ENCODE data around the gene KCNG3.
"Not testable (repeated sequence)": the region's sequence is repeated elsewhere in the genome, so short reads cannot be mapped to it uniquely, and the experiment has no call there.

The KCNG3 gene

DNA sequence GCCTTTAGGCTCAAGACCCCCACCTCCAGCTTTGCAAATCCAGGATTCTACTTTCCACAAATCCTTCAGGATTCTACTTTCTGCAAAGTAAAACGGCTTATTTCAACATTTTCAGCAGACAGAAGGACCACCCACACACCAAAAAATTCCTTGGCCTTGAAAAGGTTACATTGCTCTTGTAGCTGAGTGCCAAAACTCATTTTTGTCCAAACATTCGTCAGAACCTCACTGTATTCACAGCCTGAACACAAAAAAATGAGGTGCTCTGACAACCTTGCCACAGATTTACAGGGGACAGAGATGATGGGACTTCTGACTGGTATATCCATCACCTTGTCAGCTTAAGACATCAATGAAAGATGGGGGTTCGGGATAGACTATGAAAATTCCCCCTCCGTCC lies 69.7 kb downstream of the KCNG3 start:
- no peak for DNase-seq

DNA sequence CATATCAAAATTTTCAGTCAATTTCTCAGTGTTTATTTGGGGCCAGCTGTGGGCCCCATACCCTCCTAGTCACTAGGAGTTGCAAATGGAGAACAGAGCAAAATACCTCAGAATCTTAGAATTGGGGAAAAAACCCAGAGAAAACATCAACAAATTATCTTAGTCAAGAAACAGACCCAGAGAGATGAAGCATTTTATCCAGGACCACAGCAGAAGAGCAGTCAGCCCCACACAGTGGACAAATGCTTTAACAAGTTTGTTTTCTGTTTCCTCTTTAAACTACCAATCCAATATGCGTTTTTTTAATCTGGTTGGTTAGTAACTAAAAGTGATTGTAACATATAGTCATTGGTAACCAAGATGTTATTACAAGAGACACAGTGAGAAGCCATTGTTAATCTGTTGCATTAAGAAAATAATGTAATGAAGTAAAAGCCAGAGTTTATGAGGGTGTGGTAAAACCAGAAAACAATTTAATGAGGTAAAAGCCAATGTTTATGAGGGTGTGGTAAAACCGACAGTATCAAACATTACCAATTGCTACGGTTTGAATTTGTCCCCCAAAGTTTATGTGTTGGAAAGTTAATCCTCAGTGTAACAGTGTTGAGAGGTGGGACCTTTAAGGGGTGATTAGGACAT lies 72.1 kb downstream of the KCNG3 start:
- DNase-seq = no peak

DNA sequence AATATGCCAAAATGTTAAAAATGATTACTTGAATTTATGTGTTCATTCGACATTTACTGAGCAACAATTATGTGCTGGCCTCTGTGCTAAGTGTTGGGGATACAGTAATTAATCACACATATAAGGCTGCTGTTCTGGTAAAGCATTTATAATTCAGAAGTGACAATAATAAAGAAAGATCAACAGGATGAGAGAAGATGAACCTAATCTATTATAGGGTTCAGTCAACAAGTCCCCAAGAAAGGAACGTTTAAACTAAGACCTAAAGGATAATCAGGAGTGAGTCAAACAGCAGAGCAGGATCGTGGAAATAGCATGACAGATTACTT lies 72.7 kb downstream of the KCNG3 start:
- DNase-seq = no peak

DNA sequence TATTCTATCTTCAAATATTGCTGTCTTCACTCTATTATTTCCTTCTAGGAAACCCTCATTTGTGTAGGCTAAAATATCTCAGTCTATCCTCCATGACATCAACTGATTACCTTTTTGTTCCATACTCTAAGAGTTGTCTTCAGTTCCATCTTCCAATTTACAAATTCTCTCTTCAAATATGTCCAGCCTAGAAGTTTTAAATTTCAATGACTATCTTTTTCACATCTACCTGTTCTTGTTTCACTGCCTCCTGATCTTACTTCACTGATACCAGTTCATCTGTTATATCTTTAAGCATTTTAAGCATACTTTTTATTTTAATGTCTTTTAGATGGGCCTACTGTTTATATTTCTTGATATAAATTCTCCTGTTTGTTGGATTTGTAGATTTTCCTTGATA lies 79.1 kb downstream of the KCNG3 start:
- no peak for DNase-seq

GRCh38 chr2:42414158-42414557 lies 79.6 kb downstream of the KCNG3 start:
- DNase-seq = no peak

GRCh38 chr2:42410742-42411514 lies 82.9 kb downstream of the KCNG3 start:
- no peak for DNase-seq

- DNase-seq = no peak
These were observed 85.8 kb downstream of the KCNG3 start for GRCh38 chr2:42408009-42408408.

- no peak for DNase-seq
These were observed 86.3 kb downstream of the KCNG3 start for GRCh38 chr2:42407476-42407875.

DNA sequence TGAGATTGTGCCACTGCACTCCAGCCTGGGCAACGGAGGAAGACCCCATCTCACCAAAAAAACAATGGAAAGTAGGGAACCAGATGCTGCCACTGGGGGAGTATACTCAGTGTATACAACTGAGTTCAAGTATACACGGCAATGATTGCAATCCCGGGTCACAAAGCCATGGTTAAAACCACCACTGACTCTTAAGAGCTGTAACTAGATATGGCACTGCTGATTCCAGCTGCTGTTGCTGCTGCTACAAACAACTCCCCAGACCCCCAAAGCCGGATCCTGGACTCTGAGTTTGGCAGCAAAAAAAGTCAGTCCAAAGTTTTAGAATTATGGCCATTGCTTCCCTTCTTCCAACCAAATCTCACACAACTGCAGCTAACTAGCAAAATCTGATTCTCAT lies 89.1 kb downstream of the KCNG3 start:
- no peak for DNase-seq

DNA sequence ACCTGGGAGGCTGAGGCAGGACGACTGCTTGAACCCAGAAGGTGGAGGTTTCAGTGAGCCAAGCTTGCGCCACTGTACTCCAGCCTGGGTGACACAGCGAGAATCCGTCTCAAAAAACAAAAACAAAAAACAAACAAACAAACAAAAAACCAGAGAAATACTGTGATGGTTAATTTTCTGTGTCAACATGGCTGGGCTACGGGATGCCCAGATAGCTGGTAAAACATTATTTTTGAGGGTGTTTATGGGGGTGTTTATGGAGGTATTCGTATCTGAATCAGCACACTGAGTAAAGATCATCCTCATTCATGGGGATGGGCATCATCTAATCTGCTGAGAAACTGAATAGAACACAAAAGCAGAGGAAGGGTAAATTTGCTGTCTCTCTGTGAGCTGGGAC lies 92.0 kb downstream of the KCNG3 start:
- no peak for DNase-seq

- DNase-seq = not testable (repeated sequence)
These were observed 95.7 kb downstream of the KCNG3 start for GRCh38 chr2:42398052-42398451.

DNA sequence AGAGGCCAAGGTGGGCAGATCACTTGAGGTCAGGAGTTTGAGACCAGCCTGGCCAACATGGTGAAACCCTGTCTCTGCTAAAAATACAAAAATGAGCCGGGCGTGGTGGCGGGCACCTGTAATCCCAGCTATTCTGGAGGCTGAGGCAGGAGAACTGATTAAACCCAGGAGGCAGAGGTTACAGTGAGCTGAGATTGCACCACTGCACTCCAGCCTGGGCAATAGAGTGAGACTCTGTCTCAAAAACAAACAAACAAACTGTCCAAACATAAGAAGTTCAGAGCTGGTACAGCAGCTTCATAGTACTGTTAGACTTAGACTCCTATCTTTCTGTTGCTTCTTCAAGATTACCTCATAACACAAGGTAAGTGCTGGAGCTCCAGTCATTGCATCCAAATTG lies 100.5 kb downstream of the KCNG3 start:
- DNase-seq = not testable (repeated sequence)

DNA sequence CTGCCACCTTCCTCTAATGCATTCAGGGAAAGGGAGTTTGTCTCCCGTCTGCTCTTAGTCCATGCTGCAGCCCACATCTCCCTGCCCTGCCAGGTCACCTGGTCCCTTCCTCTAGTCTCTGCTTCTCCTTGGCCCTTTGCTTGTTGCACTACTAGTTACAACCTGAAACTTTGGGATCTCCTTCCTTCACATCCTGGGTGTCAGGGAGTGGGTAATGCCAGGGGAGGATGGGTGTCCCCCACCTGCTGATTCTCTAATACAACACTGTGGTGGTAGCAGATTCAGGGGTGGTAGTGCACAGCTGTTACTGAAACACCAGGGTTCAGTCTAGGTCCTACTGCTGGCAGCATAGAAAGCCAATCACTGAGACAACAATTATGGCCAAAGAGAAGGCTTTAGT lies 101.6 kb downstream of the KCNG3 start:
- no peak for DNase-seq
